ENCODE results near the gene AVEN.
"Not testable (repeated sequence)": the region's sequence is repeated elsewhere in the genome, so short reads cannot be mapped to it uniquely, and the experiment has no call there.

The AVEN gene

GRCh38 chr15:34059476-34059875 lies 20.5 kb upstream of the AVEN start:
- ChIA-PET CTCF (interaction anchor here (1.5 to 9.0 kb wide), 7 partner anchors 11 to 528 kb away, joined by 3 to 101 read pairs (median 12); partner anchors contain the start of genes KATNBL1 and LPCAT4), POLR2A (no interaction called here)
- DNase-seq (ENCODE audit: low read depth, low spot score): no peak
- no peak overlapping the region for H3K4me3 ChIP-seq (ENCODE audit: low read depth, low read length)
- TF ChIP-seq CTCF (IDR thresholded peaks at IDR 0.05; ENCODE audit: insufficient read depth, low read length, missing control alignments): no peak

GRCh38 chr15:34056911-34057310 lies 17.9 kb upstream of the AVEN start:
- DNase-seq (ENCODE audit: low read depth, low spot score): no peak
- H3K4me3 ChIP-seq (ENCODE audit: low read depth, low read length): no peak overlapping the region
- POLR2A ChIA-PET: interaction anchor here (1.4 to 1.5 kb wide), 2 partner anchors 9 to 72 kb away, joined by 4 to 5 read pairs; no protein-coding TSS in a partner anchor
- TF ChIP-seq CTCF (IDR thresholded peaks at IDR 0.05; ENCODE audit: insufficient read depth, low read length, missing control alignments): no peak
- CTCF ChIA-PET: interaction anchor here (1.4 to 2.0 kb wide), 3 partner anchors 9 to 319 kb away, joined by 3 to 6 read pairs (median 5); no protein-coding TSS in a partner anchor

- ChIA-PET POLR2A (interaction anchor here (1.3 to 1.4 kb wide), 2 partner anchors 9 to 71 kb away, joined by 4 read pairs; no protein-coding TSS in a partner anchor), CTCF (interaction anchor here (1.2 to 1.4 kb wide), 3 partner anchors 10 to 318 kb away, joined by 3 to 5 read pairs (median 3); partner anchors contain the start of gene LPCAT4)
- no peak overlapping the region for H3K4me3 ChIP-seq (ENCODE audit: low read depth, low read length)
- peak; percentile 71 for DNase-seq (ENCODE audit: low read depth, low spot score)
- TF ChIP-seq CTCF (IDR thresholded peaks at IDR 0.05; ENCODE audit: insufficient read depth, low read length, missing control alignments): no peak
Observed at GRCh38 chr15:34055868-34056595, 17.0 kb upstream of the AVEN start.

- no peak for DNase-seq (ENCODE audit: low read depth, low spot score)
- POLR2A ChIA-PET: no interaction called here
- CTCF ChIA-PET: no interaction called here
Observed at GRCh38 chr15:34054081-34054707, 15.2 kb upstream of the AVEN start.

GRCh38 chr15:34050385-34050784 lies 11.4 kb upstream of the AVEN start:
- H3K4me3 ChIP-seq (ENCODE audit: low read depth, low read length); CTCF ChIA-PET; POLR2A ChIA-PET; DNase-seq (ENCODE audit: low read depth, low spot score): not testable (repeated sequence)

More at GRCh38 chr15:34054081-34054707, 15.2 kb upstream of the AVEN start:
- TF ChIP-seq CTCF (IDR thresholded peaks at IDR 0.05; ENCODE audit: insufficient read depth, low read length, missing control alignments): no peak
- H3K4me3 ChIP-seq (ENCODE audit: low read depth, low read length): no peak overlapping the region

GRCh38 chr15:34049112-34049511 lies 10.1 kb upstream of the AVEN start:
- peak; percentile 44 for DNase-seq (ENCODE audit: low read depth, low spot score)
- H3K4me3 ChIP-seq (ENCODE audit: low read depth, low read length): no peak overlapping the region
- CTCF ChIA-PET: interaction anchor here (1.0 kb wide), 1 partner anchor 15 kb away, joined by 3 read pairs; no protein-coding TSS in a partner anchor
- TF ChIP-seq CTCF (IDR thresholded peaks at IDR 0.05; ENCODE audit: insufficient read depth, low read length, missing control alignments): no peak
- POLR2A ChIA-PET: interaction anchor here (1.0 to 1.7 kb wide), 2 partner anchors 10 to 52 kb away, joined by 3 to 4 read pairs; partner anchors contain the start of genes AVEN and EMC7

Data from AG04449 (cell line).